ENCODE results near the gene GRIA4.
A peak's percentile ranks its signal among the peaks of the same experiment; 100 is the strongest.

The GRIA4 gene

GRCh38 chr11:105825141-105825540 is 215.3 kb downstream of the GRIA4 start:
- TF ChIP-seq MAX (IDR thresholded peaks at IDR 0.05; ENCODE audit: low read depth, low read length): no peak
- no peak for TF ChIP-seq POLR2A (IDR thresholded peaks at IDR 0.05; ENCODE audit: extremely low read depth, insufficient read length)
- TF ChIP-seq CTCF (IDR thresholded peaks at IDR 0.05; ENCODE audit: low read depth, low read length): no peak
- no peak for TF ChIP-seq MYC (IDR thresholded peaks at IDR 0.05; ENCODE audit: low read depth, low read length)
- no peak for DNase-seq (ENCODE audit: low read depth)
- H3K4me3 ChIP-seq (ENCODE audit: low read depth, low read length): no peak overlapping the region

GRCh38 chr11:105827906-105828305 is 218.0 kb downstream of the GRIA4 start:
- no peak overlapping the region for H3K4me3 ChIP-seq (ENCODE audit: low read depth, low read length)
- DNase-seq (ENCODE audit: low read depth): no peak
- TF ChIP-seq MYC (IDR thresholded peaks at IDR 0.05; ENCODE audit: low read depth, low read length): no peak
- no peak for TF ChIP-seq MAX (IDR thresholded peaks at IDR 0.05; ENCODE audit: low read depth, low read length)
- no peak for TF ChIP-seq POLR2A (IDR thresholded peaks at IDR 0.05; ENCODE audit: extremely low read depth, insufficient read length)
- no peak for TF ChIP-seq CTCF (IDR thresholded peaks at IDR 0.05; ENCODE audit: low read depth, low read length)

GRCh38 chr11:105829084-105829483 is 219.2 kb downstream of the GRIA4 start:
- H3K4me3 ChIP-seq (ENCODE audit: low read depth, low read length): no peak overlapping the region
- DNase-seq (ENCODE audit: low read depth): peak; percentile 59
- TF ChIP-seq POLR2A (IDR thresholded peaks at IDR 0.05; ENCODE audit: extremely low read depth, insufficient read length): no peak
- TF ChIP-seq MYC (IDR thresholded peaks at IDR 0.05; ENCODE audit: low read depth, low read length): no peak
- TF ChIP-seq MAX (IDR thresholded peaks at IDR 0.05; ENCODE audit: low read depth, low read length): no peak
- no peak for TF ChIP-seq CTCF (IDR thresholded peaks at IDR 0.05; ENCODE audit: low read depth, low read length)

- TF ChIP-seq CTCF (IDR thresholded peaks at IDR 0.05; ENCODE audit: low read depth, low read length) (no peak), MYC (IDR thresholded peaks at IDR 0.05; ENCODE audit: low read depth, low read length) (no peak), POLR2A (IDR thresholded peaks at IDR 0.05; ENCODE audit: extremely low read depth, insufficient read length) (no peak), MAX (IDR thresholded peaks at IDR 0.05; ENCODE audit: low read depth, low read length) (no peak)
- H3K4me3 ChIP-seq (ENCODE audit: low read depth, low read length): no peak overlapping the region
- DNase-seq (ENCODE audit: low read depth): no peak
Measured at GRCh38 chr11:105834461-105834860, 224.6 kb downstream of the GRIA4 start.

GRCh38 chr11:105838668-105839384 is 229.0 kb downstream of the GRIA4 start:
- H3K4me3 ChIP-seq (ENCODE audit: low read depth, low read length): no peak overlapping the region
- peak; percentile 4 for DNase-seq (ENCODE audit: low read depth)
- TF ChIP-seq MAX (IDR thresholded peaks at IDR 0.05; ENCODE audit: low read depth, low read length) (no peak), CTCF (IDR thresholded peaks at IDR 0.05; ENCODE audit: low read depth, low read length) (no peak), POLR2A (IDR thresholded peaks at IDR 0.05; ENCODE audit: extremely low read depth, insufficient read length) (no peak), MYC (IDR thresholded peaks at IDR 0.05; ENCODE audit: low read depth, low read length) (no peak)

Data from NB4 (cell line).